HEK293T (cell line): Measurements from ENCODE around the gene DIP2A.

ENCODE experiments used
- ARNT ChIP-seq: fragments of 450-650 bp; IDR thresholded peaks from 2 replicates; pipeline ENCODE4 v1.6.1; 2017; ENCODE audit warnings: mild to moderate bottlenecking
- ELF4 ChIP-seq: fragments of 450-650 bp; IDR thresholded peaks from 2 replicates; pipeline ENCODE4 v1.6.1; 2017; ENCODE audit warnings: antibody characterized with exemption
- FOXA1 ChIP-seq: fragments of 450-650 bp; IDR thresholded peaks from 2 replicates; pipeline ENCODE4 v1.6.1; 2016; ENCODE audit warnings: mild to moderate bottlenecking
- FOXM1 ChIP-seq: fragments of 450-650 bp; IDR thresholded peaks from 2 replicates; pipeline ENCODE4 v1.6.1; 2017; ENCODE audit warnings: mild to moderate bottlenecking, borderline replicate concordance
- HDGF ChIP-seq: fragments of 450-650 bp; IDR thresholded peaks from 2 replicates; pipeline ENCODE4 v1.6.1; 2017; ENCODE audit warnings: antibody characterized with exemption, borderline replicate concordance
- NFRKB ChIP-seq: fragments of 450-650 bp; IDR thresholded peaks from 2 replicates; pipeline ENCODE4 v1.6.1; 2016; ENCODE audit warnings: mild to moderate bottlenecking, moderate library complexity
- SP1 ChIP-seq: fragments of 450-650 bp; IDR thresholded peaks from 2 replicates; pipeline ENCODE4 v1.6.1; 2017
- SUZ12 ChIP-seq: fragments of 450-650 bp; IDR thresholded peaks from 2 replicates; pipeline ENCODE4 v1.6.1; 2016; ENCODE audit warnings: mild to moderate bottlenecking

DNA sequence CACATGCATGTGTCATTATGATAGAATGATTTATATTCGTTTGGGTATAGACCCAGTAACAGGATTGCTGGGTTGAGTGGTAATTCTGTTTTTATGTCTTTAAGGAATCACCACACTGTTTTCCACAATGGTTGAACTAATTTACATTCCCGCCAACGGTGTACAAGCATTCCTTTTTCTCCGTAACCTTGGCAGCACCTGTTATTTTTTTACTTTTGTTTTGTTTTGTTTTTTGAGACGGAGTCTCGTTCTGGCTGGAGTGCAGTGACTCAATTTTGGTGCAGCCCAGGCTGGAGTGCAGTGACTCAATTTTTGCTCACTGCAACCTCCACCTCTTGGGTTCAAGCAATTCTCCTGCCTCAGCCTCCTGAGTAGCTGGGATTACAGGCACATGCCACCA, 154.7 kb downstream of the DIP2A start:
- TF ChIP-seq FOXA1 (no peak), FOXM1 (no peak), ELF4 (no peak), NFRKB (no peak), SUZ12 (no peak), HDGF (no peak), SP1 (no peak), ARNT (no peak)
